Activated CD4-positive, CD25-positive, alpha-beta regulatory T cell treated with anti-CD3 and anti-CD28 coated beads, Interleukin-2, amount 50 U/mL, for 24 hours (primary cell): ENCODE data around the gene OOSP1.
"Not testable (repeated sequence)": the region's sequence is repeated elsewhere in the genome, so short reads cannot be mapped to it uniquely, and the experiment has no call there.

Experiments used
- ATAC-seq, 2 donors: fragments of 150-1000 bp; cut with Tn5 transposase; one replicate each; pipeline ENCODE4 v1.10.0; 2021; ENCODE audit warnings: mild to moderate bottlenecking in 1 of 2, moderate library complexity in 1 of 2

The OOSP1 gene

GRCh38 chr11:59938132-59938531 is at the start of gene OOSP1:
OOSP1 (plus strand) TSS chr11:59938432; CDS start chr11:59938455, 23 bp downstream.
- no peak for ATAC-seq

- no peak for ATAC-seq
Measured at GRCh38 chr11:59891781-59892181, 46.5 kb upstream of the OOSP1 start.

- no peak for ATAC-seq
Measured at GRCh38 chr11:59894616-59895015, 43.6 kb upstream of the OOSP1 start.

DNA sequence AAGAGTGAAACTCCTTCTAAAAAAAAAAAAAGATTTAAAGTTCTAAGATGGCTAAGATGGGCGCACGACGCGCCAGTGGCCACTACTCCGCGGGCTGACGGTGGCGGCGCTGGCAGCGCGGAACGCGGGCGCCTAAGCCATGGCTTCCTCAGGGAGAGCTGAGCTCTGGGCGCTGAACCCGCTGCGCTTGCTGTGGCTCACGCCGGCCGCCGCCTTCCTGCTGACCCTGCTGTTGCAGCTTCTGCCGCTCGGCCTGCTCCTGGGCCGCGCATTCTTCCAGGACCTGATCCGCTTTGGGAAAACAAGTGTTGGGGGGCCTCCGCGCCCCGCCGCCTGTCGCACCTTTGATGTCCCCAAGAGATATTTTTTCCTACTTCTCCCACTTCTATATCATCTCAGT is 40.2 kb upstream of the OOSP1 start:
- no peak for ATAC-seq

- ATAC-seq: no peak
Measured at GRCh38 chr11:59898650-59899049, 39.6 kb upstream of the OOSP1 start.

GRCh38 chr11:59899532-59899931 is 38.7 kb upstream of the OOSP1 start:
- no peak for ATAC-seq

- no peak for ATAC-seq
Measured at GRCh38 chr11:59900366-59901126, 37.7 kb upstream of the OOSP1 start.

- ATAC-seq: no peak
Measured at GRCh38 chr11:59901306-59901705, 36.9 kb upstream of the OOSP1 start.

DNA sequence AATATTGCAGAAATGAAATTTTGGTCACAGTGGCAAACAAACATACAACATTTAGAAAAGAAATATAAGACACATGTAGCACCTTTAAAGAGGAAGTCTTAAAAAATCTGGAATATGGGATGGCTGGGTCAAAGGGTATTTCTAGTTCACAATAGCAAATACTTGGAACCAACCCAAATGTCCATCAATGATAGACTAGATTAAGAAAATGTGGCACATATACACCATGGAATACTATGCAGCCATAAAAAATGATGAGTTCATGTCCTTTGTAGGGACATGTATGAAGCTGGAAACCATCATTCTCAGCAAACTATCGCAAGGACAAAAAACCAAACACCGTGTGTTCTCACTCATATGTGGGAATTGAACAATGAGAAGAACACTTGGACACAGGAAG is 34.7 kb upstream of the OOSP1 start:
- ATAC-seq: not testable (repeated sequence)

- no peak for ATAC-seq
Measured at GRCh38 chr11:59918480-59918879, 19.8 kb upstream of the OOSP1 start.

DNA sequence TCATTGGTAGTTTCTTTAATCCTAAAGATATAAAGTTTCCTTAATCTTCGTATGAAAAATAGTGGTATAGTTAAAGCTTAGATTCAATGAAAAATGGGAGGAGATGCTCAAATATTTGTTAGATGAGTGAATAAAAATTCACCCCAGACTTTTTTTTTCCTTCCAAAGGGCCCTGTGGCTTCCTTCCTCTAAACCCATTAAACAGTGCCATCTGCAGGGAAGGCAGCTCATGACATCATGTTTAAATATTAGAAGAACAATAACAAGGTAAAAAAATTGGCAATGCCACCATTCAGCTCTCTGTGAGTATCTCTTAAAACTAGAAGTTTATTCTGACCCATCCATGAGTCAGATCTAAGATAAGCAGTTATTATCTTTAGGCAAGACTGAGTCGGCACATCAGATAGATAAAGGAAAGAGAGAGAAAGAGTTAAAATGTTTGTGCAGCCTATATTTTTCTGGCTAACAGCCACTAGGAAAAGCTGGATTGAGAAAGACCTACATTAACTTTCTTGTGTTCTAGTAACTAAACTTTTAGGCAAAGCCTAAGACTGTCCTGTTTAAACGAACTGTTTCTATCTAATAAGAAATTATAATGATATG is 19.1 kb upstream of the OOSP1 start:
- ATAC-seq: no peak

DNA sequence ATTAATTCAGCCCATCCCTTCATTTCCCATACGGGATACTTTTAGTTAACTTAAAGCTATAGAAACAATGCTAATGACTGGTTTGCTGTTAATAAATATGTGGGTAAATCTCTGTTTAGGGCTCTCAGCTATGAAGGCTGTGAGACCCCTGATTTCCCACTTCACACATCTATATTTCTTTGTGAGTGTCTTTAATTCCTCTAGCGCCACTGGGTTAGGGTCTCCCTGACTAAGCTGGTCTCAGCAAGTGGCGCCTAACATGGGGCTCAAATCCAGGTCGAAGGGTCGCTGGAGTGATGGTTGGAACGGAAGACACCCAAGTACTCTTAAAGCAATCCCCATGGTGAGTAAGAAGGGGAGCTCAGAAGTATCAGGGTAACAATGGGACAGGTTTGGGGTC is 14.4 kb upstream of the OOSP1 start:
- no peak for ATAC-seq

DNA sequence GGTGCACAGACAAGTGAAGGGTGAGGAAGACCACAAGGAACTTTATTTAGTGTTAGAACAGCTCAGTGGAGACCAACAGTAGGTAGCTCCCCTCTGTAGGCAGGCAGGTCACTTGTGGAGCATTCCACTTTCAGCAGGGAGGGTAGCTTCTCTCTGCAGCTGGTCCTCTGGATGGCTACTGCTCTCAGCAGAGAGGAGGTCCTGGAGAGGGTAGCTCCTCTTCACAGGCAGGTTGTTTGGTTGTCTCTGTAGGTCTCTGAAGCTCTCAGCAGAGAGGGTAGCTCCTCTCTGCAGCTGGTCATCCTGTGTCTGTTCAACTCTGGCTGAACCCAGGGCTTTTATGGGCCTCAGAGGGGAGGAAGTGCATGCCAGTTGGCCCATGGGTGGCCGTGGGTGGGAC is 6.5 kb upstream of the OOSP1 start:
- no peak for ATAC-seq

GRCh38 chr11:59938718-59939117 is 486 bp downstream of the OOSP1 start:
- ATAC-seq: no peak

- ATAC-seq: no peak
Measured at GRCh38 chr11:59939482-59939881, 1.2 kb downstream of the OOSP1 start.

- no peak for ATAC-seq
Measured at GRCh38 chr11:59941091-59941490, 2.9 kb downstream of the OOSP1 start.

- ATAC-seq: no peak
Measured at GRCh38 chr11:59943997-59944714, 5.9 kb downstream of the OOSP1 start.

GRCh38 chr11:59944720-59945119 is 6.5 kb downstream of the OOSP1 start:
- ATAC-seq: no peak

- no peak for ATAC-seq
Measured at GRCh38 chr11:59953463-59954218, 15.4 kb downstream of the OOSP1 start.

GRCh38 chr11:59954219-59954847 is 16.1 kb downstream of the OOSP1 start:
- ATAC-seq: no peak

- ATAC-seq: no peak
Measured at GRCh38 chr11:59957094-59957493, 18.9 kb downstream of the OOSP1 start.

DNA sequence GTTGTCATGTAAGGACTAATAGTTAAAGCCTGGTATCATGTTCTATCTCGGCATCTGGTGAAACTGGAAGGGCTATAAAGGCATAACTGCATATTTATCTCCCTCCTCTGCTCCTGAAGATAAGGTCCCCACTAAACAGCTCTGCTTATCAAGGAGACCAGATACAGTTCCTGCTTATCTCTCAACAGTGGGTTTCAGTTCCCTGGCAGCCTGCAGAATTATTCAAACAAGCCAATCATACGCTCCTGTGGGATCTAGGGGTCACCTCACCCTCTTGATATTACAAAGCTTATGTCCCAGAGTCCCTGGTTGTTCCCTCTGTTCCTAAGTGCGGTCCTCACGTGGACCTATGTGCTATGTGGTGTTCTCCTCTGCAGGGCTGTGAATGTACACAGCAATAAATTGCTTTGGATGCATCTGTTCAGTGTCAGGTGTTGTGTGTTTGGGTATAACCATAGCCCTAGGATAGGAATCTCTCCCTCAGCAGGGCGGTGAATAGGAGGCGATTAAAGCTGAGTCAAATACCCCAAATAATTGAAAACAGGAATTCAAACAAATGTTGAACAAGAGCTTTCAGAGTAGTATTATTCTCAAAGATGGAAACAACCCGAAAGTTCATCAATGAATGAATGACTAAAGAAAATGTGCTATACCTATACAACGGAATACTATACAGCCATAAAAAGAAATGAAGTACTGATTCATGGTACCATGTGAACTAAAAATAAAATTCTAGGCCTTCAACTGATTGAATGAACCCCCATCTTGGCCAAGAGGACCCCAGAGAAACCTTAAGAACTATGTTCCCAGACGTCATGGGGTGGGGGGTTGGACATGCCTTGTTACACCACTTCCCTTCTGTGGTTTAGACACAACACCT is 22.5 kb downstream of the OOSP1 start:
- ATAC-seq: no peak
